ENCODE results near the gene C5orf47. TPM values are rescaled to one million over a fixed set of nuclear protein-coding genes. Genes with fewer than 3 reads are reported as not detected.

Gene C5orf47
- total and polyA plus RNA-seq, 2 donors (not counting 1 experiment from before 2014, with no cell fraction given): not detected

GRCh38 chr5:173967241-173967640 is 21.7 kb upstream of the C5orf47 start:
- CTCF ChIA-PET: interaction anchor here (1.1 to 1.4 kb wide), 2 partner anchors 340 to 347 kb away, joined by 3 to 5 read pairs; no protein-coding TSS in a partner anchor

More at GRCh38 chr5:173967241-173967640, 21.7 kb upstream of the C5orf47 start:
- H3K27ac ChIP-seq (ENCODE audit: low read length in 2 of 2): no peak overlapping the region
- Mint-ChIP-seq H3K9me3 (ENCODE audit: insufficient read depth) (no peaks in the 10 kb centered on the region), H3K4me3 (no peak overlapping the region), H3K27me3 (peaks cover 8% of the 10 kb centered on the region), H3K4me1 (no peaks in the 10 kb centered on the region), H3K27ac (no peak overlapping the region)
- no peak overlapping the region for H3K4me3 ChIP-seq (ENCODE audit: control extremely low read depth in 1 of 5, extremely low read depth in 1 of 5, insufficient read depth in 1 of 5, low read depth in 2 of 5, low read length in 4 of 5)
- no peaks in the 10 kb centered on the region for H3K4me1 ChIP-seq (ENCODE audit: control insufficient read depth in 2 of 2, insufficient read depth in 2 of 2, low read length in 2 of 2)
- TF ChIP-seq CTCF (IDR thresholded peaks at IDR 0.05): no peak
- no peak for TF ChIP-seq EZH2 (IDR thresholded peaks at IDR 0.05; ENCODE audit: borderline replicate concordance, insufficient read depth, low read depth, low read length, poor library complexity, severe bottlenecking)
- 52% methylated on average over 3 of the region's 4 CpGs for WGBS (ENCODE audit: insufficient coverage)
- peaks cover 0 to 5% (median 0%) of the 10 kb centered on the region in 3 donors for H3K9me3 ChIP-seq (ENCODE audit: control extremely low read depth in 1 of 3, control insufficient read depth in 2 of 3, insufficient read depth in 1 of 3, low read length in 2 of 3)
- ATAC-seq (ENCODE audit: low read depth): no peak
- H3K79me2 ChIP-seq (ENCODE audit: control insufficient read depth, insufficient read depth, low read length): no peaks in the 10 kb centered on the region
- POLR2A ChIA-PET: no interaction called here
- H3K36me3 ChIP-seq (replicated peaks in 1 of 2; ENCODE audit: control extremely low read depth in 1 of 2, control insufficient read depth in 1 of 2, extremely low read depth in 1 of 2, insufficient read depth in 2 of 2, low read length in 1 of 2): peaks cover 0 to 2% of the 10 kb centered on the region in 2 experiments
- no peaks in the 10 kb centered on the region for H4K20me1 ChIP-seq (ENCODE audit: control insufficient read depth, insufficient read depth, low read length, poor library complexity, severe bottlenecking)
- no peak overlapping the region for H3K9ac ChIP-seq (ENCODE audit: low read length)
- H3K4me2 ChIP-seq (replicated peaks; ENCODE audit: low read depth, low read length, poor library complexity, severe bottlenecking): no peak overlapping the region
- intact Hi-C loops (cut with micrococcal nuclease): no loop called here
- H2AFZ ChIP-seq (ENCODE audit: insufficient read depth, low read depth, low read length, poor library complexity, severe bottlenecking): no peak overlapping the region
- DNase-seq: no peak
- no peaks in the 10 kb centered on the region for H3K27me3 ChIP-seq (replicated peaks in 1 of 4; ENCODE audit: control extremely low read depth in 1 of 4, control insufficient read depth in 3 of 4, insufficient read depth in 4 of 4, low read length in 3 of 4)
